Sigmoid colon (tissue), 4 donors: ENCODE results near the gene ZNF474.

Experiments used
- CTCF ChIP-seq, 4 experiments: fragments of 450-650 bp in 3 of 4; fragments of 200-600 bp in 1 of 4; IDR thresholded peaks; one replicate each; pipeline ENCODE4 v1.5.1; 2016 to 2019; ENCODE audit warnings: antibody characterized with exemption in 4 of 4, mild to moderate bottlenecking in 3 of 4, moderate library complexity in 2 of 4
- EP300 ChIP-seq, 4 donors: sonication (generic); formaldehyde crosslinking; IDR thresholded peaks; one replicate each; pipeline ENCODE4 v1.6.1; 2017; ENCODE audit warnings: antibody characterized with exemption in 4 of 4

- TF ChIP-seq CTCF (IDR thresholded peaks at IDR 0.05) = peak in 3 of 4 experiments; percentile 25 to 43 (median 26)
- no peak for TF ChIP-seq EP300 (IDR thresholded peaks at IDR 0.05)
Observed at GRCh38 chr5:122156724-122157325, 27.5 kb downstream of the ZNF474 start.
